Activated CD4-positive, alpha-beta T cell treated with anti-CD3 and anti-CD28 coated beads, Interleukin-2, Interleukin-6, amounts not matched to agents 100 ng/mL and 50 ng/mL, durations not matched to agents 16 hours and 8 hours (primary cell): Measurements from ENCODE around the gene TCF3.
"Not testable (repeated sequence)": the region's sequence is repeated elsewhere in the genome, so short reads cannot be mapped to it uniquely, and the experiment has no call there.

Source experiments
- DNase-seq: peaks from one replicate; pipeline ENCODE4 v3.0.0-alpha.2; 2020

Gene TCF3

GRCh38 chr19:1672769-1673644, 20.6 kb upstream of the TCF3 start:
- DNase-seq, result no peak

- DNase-seq, result peak; percentile 53
Observed at GRCh38 chr19:1672038-1672768, 19.8 kb upstream of the TCF3 start.

- no peak for DNase-seq
Observed at GRCh38 chr19:1671716-1672037, 19.3 kb upstream of the TCF3 start.

- not testable (repeated sequence) for DNase-seq
Observed at GRCh38 chr19:1670747-1671146, 18.3 kb upstream of the TCF3 start.

- no peak for DNase-seq
Observed at GRCh38 chr19:1668486-1669270, 16.3 kb upstream of the TCF3 start.

- no peak for DNase-seq
Observed at GRCh38 chr19:1668048-1668485, 15.7 kb upstream of the TCF3 start.

- DNase-seq, result no peak
Observed at GRCh38 chr19:1665565-1666047, 13.2 kb upstream of the TCF3 start.

- DNase-seq, result no peak
Observed at GRCh38 chr19:1663852-1664251, 11.4 kb upstream of the TCF3 start.

- not testable (repeated sequence) for DNase-seq
Observed at GRCh38 chr19:1663227-1663626, 10.8 kb upstream of the TCF3 start.

- DNase-seq, result no peak
Observed at GRCh38 chr19:1661995-1662394, 9.6 kb upstream of the TCF3 start.

- DNase-seq, result no peak
Observed at GRCh38 chr19:1659084-1659427, 6.6 kb upstream of the TCF3 start.

- no peak for DNase-seq
Observed at GRCh38 chr19:1658150-1659083, 6.0 kb upstream of the TCF3 start.

GRCh38 chr19:1657746-1658145, 5.3 kb upstream of the TCF3 start:
- DNase-seq, result no peak

GRCh38 chr19:1656988-1657536, 4.6 kb upstream of the TCF3 start:
- no peak for DNase-seq

GRCh38 chr19:1655987-1656608, 3.7 kb upstream of the TCF3 start:
- DNase-seq, result no peak

GRCh38 chr19:1655131-1655981, 2.9 kb upstream of the TCF3 start:
- no peak for DNase-seq

GRCh38 chr19:1654178-1654792, 1.9 kb upstream of the TCF3 start:
- no peak for DNase-seq

- DNase-seq, result no peak
Observed at GRCh38 chr19:1653300-1653628, 849 bp upstream of the TCF3 start.

- DNase-seq, result peak; percentile 36
Observed at GRCh38 chr19:1651568-1652291, 685 bp downstream of the TCF3 start.
